Stimulated activated effector memory CD8-positive, alpha-beta T cell treated with anti-CD3 and anti-CD28 coated beads, Interleukin-12 subunit alpha, Interleukin-12 subunit beta, amount 100 ng/mL, for 72 hours (primary cell): ENCODE measurements around the gene COLGALT1.
"Not testable (repeated sequence)": the region's sequence is repeated elsewhere in the genome, so short reads cannot be mapped to it uniquely, and the experiment has no call there.

ENCODE experiments used
- ATAC-seq: fragments of 150-1000 bp; cut with Tn5 transposase; 2 replicates; pipeline ENCODE4 v1.10.0; 2021
- DNase-seq, 2 donors: peaks; one replicate each; pipeline ENCODE4 v3.0.0; 2021 to 2022; ENCODE audit warnings: low spot score in 2 of 2
- H3K27ac Mint-ChIP-seq: one replicate; pipeline ENCODE4 v1.8.0; 2022; ENCODE audit warnings: mild to moderate bottlenecking, mixed read lengths
- H3K36me3 Mint-ChIP-seq: one replicate; pipeline ENCODE4 v1.8.0; 2022; ENCODE audit warnings: mild to moderate bottlenecking, mixed read lengths
- H3K4me1 Mint-ChIP-seq: one replicate; pipeline ENCODE4 v1.8.0; 2022; ENCODE audit warnings: mixed read lengths
- H3K4me3 Mint-ChIP-seq: one replicate; pipeline ENCODE4 v1.8.0; 2022; ENCODE audit warnings: mild to moderate bottlenecking, mixed read lengths
- H3K9me3 Mint-ChIP-seq: one replicate; pipeline ENCODE4 v1.8.0; 2022; ENCODE audit warnings: mixed read lengths

COLGALT1 gene

DNA sequence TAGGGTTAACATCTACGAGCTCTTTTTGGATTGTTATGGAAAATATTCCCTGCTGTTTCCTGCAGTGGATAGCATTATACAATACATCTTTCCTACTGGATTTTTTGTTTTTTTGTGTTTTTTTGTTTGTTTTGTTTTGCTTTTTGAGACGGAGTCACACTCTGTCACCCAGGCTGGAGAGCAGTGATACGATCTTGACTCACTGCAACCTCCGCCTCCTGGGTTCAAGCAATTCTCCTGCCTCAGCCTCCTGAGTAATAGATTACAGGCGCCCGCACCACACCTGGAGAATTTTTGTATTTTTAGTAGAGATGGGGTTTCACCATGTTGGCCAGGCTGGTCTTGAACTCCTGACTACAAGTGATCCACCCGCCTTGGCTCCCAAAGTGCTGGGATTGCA, 29.9 kb downstream of the COLGALT1 start:
- H3K4me3 Mint-ChIP-seq, H3K27ac Mint-ChIP-seq, DNase-seq, ATAC-seq, H3K4me1 Mint-ChIP-seq, H3K9me3 Mint-ChIP-seq: not testable (repeated sequence)
- peaks cover 29% of the 10 kb centered on the region for H3K36me3 Mint-ChIP-seq

DNA sequence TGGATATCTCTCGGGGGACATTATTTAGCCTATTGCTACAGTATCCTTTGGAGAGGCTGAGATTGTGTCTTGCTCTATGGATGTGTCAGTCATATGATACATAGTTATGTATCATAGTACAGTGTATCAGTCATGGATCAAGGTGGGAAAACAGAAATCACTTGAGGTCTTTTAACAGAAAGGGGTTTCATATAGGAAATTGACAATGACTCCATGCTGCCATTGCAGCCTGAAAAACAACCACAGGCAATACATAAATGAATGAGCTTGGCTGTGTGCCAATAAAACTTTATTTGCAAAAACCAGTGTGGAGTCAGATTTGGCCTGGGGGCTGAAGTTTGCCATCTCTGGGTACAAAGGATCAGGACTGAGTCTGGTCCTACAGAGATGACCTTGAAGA, 35.4 kb downstream of the COLGALT1 start:
- DNase-seq (no peak), ATAC-seq (peak; percentile 89)
- Mint-ChIP-seq H3K27ac (no peak overlapping the region), H3K36me3 (no peaks in the 10 kb centered on the region), H3K4me1 (peaks cover 6% of the 10 kb centered on the region), H3K9me3 (no peaks in the 10 kb centered on the region), H3K4me3 (no peak overlapping the region)

DNA sequence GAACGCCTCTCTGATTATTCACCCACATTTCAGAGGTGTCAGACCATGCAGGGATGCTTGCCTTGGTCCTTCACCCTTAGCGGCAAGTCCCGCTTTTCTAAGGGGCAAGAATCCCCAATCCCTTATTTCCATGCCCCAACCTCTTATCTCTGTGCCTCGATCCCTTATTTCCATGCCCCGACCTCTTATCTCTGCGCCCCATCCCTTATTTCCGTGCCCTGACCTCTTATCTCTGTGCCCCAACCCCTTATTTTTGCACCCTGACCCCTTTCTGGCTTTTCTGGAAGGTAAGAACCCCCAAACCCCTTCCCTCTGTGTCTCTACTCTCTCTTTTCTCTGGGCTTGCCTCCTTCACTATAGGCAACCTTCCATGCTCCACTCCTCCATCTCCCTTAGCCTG, 38.8 kb downstream of the COLGALT1 start:
- not testable (repeated sequence) for DNase-seq, H3K4me3 Mint-ChIP-seq, ATAC-seq, H3K9me3 Mint-ChIP-seq, H3K4me1 Mint-ChIP-seq, H3K27ac Mint-ChIP-seq, H3K36me3 Mint-ChIP-seq

DNA sequence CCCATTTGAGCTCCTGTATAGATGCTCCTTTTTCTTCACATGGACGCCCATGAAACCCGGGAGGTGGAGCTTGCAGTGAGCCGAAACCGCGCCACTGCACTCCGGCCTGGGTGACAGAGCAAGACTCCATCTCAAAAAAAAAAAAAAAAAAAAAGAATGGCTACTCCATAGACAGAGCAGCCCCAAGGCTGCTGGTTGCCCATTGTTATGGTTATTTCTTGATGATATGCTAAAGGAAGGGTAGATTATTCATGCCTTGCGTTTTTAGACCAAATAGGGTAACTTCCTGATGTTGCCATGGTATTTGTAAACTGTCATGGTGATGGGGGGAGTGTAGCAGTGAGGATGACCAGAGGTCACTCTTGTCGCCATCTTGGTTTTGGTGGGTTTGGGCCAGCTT, 42.6 kb downstream of the COLGALT1 start:
- not testable (repeated sequence) for H3K4me1 Mint-ChIP-seq, H3K36me3 Mint-ChIP-seq, ATAC-seq, H3K9me3 Mint-ChIP-seq, H3K27ac Mint-ChIP-seq, DNase-seq, H3K4me3 Mint-ChIP-seq

DNA sequence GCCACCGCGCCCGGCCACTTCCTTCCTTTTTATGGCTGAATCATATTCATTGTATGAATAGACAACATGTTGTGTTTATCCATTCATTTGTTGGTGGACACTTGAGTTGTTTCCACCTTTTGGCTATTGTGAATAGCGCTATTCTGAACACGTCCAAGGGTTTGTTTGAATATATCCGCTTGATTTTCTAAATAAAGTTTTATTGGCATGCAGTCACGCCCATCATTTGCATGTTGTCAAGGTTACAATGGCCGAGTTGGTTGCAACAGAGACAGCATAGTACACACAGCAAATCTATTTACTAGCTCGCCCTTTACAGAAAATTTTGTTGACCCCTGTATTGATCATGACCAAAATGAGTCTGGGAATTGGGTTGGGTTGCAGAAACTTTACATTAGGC, 43.5 kb downstream of the COLGALT1 start:
- Mint-ChIP-seq H3K36me3 (no peaks in the 10 kb centered on the region), H3K9me3 (no peaks in the 10 kb centered on the region), H3K27ac (no peak overlapping the region), H3K4me3 (no peak overlapping the region), H3K4me1 (no peaks in the 10 kb centered on the region)
- DNase-seq (no peak), ATAC-seq (no peak)

DNA sequence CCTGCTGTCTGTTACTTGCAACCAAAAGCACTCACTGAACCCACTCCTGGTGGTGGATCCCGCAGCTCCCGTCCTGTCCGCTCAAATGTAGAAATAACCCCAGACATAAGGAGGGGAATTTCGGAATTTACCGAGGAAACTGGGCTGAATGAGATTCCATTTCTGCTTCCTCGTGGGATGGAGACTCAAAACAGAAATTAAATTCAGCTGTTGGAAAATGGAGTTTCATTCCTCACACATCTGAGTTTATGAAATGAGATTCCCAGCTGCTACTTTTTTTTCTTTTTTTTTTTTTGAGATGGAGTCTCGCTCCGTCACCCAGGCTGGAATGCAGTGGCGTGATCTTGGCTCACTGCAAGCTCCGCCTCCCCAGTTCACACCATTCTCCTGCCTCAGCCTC, 44.3 kb downstream of the COLGALT1 start:
- Mint-ChIP-seq H3K9me3 (no peaks in the 10 kb centered on the region), H3K27ac (no peak overlapping the region), H3K4me3 (no peak overlapping the region), H3K36me3 (no peaks in the 10 kb centered on the region), H3K4me1 (no peaks in the 10 kb centered on the region)
- DNase-seq (no peak), ATAC-seq (no peak)

DNA sequence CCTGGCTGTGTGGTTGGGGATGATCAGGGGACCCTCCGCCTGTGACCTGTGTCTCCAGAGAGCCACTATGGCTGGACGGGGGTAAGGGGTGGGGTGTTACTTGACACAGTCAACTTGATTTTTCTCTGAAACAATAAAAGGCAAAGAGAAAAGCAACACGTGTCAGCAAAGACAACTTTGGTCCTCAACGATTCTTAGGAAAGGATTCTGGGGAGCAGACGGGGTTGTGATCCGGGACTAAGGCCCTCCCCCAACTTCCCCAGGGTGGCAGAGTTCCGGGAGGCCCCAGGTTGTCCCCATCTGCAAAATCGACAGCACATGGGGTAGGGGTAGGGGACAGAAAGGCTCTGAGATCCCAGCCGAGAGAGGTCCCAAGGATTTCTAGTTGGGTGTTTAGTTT, 46.2 kb downstream of the COLGALT1 start:
- peaks cover 6% of the 10 kb centered on the region for H3K4me1 Mint-ChIP-seq
- no peak for DNase-seq
- ATAC-seq, result no peak
- no peaks in the 10 kb centered on the region for H3K9me3 Mint-ChIP-seq
- H3K4me3 Mint-ChIP-seq, result no peak overlapping the region
- H3K27ac Mint-ChIP-seq, result no peak overlapping the region
- peaks cover 2% of the 10 kb centered on the region for H3K36me3 Mint-ChIP-seq

DNA sequence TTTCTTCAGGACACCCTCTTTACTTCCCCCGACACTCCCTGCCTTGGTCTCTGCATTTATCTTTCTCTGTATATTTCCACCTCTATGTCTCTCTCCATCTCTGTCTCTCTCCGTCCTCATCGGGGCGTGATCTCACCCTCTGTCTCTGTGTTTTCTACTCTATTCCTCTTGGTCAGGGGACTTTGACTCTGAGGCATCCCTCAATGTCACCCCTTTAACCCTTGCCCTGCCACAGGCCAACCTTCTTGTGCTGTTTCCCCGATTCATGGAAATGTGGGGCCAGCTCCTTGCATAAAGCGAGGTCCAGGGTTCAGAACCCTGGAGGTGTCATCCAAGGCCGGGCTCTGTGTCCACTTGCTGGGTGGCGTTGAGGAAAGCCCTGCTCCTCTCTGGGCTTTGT, 46.8 kb downstream of the COLGALT1 start:
- ATAC-seq (no peak), DNase-seq (no peak)
- Mint-ChIP-seq H3K27ac (no peak overlapping the region), H3K9me3 (no peaks in the 10 kb centered on the region), H3K4me3 (no peak overlapping the region), H3K4me1 (peaks cover 11% of the 10 kb centered on the region), H3K36me3 (peaks cover 7% of the 10 kb centered on the region)

DNA sequence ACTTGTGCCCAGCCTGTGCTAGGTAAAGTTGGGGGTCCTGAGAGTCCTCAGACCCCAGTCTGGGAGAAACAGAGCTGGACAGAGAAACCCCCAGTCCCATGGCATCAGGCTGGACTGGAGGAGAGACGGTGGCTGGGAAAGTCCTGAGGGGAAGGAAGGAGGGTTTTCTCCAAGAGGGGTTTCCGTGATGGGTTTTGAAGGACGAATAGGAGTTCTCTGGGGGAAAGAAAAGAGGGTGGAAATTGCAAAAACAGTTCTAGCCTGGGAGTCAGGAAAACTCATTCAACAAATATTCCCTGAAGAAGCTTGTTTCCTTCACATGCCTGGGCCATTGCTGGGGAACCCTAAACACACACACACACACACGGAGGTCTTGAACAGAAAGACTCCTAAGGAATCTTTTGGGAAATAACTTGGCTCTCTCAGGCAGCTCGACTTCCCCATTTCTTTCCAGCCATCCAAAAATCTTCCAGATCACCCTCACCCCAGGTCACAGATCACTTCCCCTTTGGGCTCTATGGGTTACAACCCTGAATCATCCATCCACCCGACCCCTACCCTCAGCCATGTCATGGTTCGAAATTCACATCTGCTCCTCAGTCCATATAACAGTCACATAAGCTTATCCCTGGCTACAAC, 47.5 kb downstream of the COLGALT1 start:
- H3K36me3 Mint-ChIP-seq, result peaks cover 7% of the 10 kb centered on the region
- H3K9me3 Mint-ChIP-seq, result no peaks in the 10 kb centered on the region
- H3K4me1 Mint-ChIP-seq, result peaks cover 11% of the 10 kb centered on the region
- DNase-seq, result no peak
- no peak for ATAC-seq
- no peak overlapping the region for H3K4me3 Mint-ChIP-seq
- no peak overlapping the region for H3K27ac Mint-ChIP-seq

DNA sequence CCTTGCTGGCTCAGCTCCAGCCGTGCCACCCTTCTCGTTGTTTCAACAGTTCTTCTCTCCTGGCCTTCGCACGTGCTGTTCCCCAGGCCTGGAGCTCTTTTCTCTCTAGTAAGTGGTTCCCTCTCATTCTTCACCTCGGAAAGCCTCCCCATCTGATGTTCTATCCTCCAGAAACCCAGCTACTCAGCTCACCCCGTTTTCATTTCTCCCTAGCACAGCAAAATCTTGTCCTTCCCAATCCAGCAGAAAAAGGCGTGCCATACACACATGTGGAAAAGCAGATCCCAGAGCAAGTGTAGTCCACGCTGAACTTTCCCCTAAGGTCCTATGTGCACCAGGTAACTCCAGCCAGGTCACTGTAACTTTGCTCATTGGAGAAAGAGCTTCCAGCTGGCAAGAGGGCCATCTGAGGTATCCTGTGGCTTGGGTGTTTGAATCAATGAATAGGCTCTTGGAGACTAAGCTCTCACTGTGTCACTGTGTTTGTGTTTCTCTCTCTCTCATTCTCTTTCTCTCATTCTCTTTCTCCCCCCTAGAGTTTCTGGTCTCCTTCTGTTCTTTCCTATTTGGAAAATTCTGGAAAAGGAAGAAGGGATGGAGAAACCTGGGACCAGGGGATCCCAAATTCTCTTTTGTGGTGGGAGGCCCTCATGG, 49.0 kb downstream of the COLGALT1 start:
- Mint-ChIP-seq H3K36me3 (peaks cover 7% of the 10 kb centered on the region), H3K4me1 (peaks cover 11% of the 10 kb centered on the region), H3K4me3 (peak overlapping the region; percentile 77), H3K27ac (no peak overlapping the region), H3K9me3 (no peaks in the 10 kb centered on the region)
- ATAC-seq, result no peak
- DNase-seq, result no peak

DNA sequence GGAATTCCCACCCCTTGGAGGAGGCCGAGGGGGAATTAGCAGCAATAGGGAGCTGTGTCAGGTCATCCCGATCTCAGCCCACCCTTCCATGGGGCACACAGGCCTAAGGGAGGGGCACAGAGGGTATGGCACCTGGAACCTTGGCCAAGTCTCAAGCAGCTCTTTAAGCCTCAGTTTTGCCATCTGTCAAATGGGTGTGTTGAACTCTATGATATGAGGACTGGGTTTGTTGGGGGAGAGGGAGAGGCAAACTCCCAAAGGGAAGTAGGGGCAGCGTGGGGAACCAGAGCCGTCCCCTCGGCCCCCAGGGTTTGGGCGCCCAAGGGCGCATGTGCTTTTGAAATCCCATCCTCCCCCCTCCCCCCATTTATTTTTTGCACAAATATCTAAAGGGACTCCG, 49.7 kb downstream of the COLGALT1 start:
- no peak for ATAC-seq
- H3K9me3 Mint-ChIP-seq, result no peaks in the 10 kb centered on the region
- no peak overlapping the region for H3K27ac Mint-ChIP-seq
- peak overlapping the region; percentile 77 for H3K4me3 Mint-ChIP-seq
- H3K36me3 Mint-ChIP-seq, result peaks cover 7% of the 10 kb centered on the region
- peaks cover 11% of the 10 kb centered on the region for H3K4me1 Mint-ChIP-seq
- no peak for DNase-seq

DNA sequence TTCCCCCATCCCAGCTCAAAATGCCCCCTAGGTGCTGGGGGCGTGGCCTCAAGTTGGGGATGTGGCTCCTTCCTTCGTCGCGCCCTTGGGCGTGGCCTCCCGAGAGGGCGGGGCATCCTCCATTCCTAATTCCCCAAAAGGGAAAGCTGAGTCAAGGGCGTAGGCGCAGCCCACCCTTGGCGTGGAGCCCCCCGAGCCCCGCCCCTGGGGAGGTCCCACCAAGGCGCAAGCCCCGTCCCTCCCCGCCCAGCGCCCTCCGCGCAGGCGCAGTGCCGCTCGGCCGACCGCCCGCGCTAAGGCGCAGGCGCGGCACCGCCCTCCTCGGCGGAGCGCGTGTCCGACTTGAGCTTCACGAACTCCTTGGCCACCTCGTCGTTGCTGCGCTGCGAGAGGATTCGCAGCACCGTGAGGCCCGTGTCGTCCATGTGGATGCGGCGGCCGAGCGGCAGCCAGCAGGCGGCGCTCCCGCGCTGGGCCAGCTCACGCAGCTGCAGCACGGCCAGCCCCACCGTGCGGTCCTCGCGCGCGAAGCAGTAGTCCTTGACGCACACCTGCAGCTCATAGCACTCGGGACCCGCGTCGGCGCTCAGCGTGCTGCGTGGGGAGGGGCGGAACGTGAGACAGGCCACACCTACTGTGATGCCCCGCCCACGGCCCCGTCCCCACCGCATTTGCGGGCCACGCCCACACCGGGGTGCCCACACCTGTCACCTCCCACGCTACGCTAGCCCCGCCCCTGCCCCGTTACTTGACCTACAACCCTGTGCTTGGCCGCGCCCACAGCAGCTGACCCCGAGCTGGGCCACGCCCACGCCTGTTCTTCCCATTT, 50.5 kb downstream of the COLGALT1 start:
- H3K4me3 Mint-ChIP-seq, result peak overlapping the region; percentile 77
- DNase-seq (peak; percentile 74 to 87), ATAC-seq (peak; percentile 88)
- H3K4me1 Mint-ChIP-seq, result peaks cover 11% of the 10 kb centered on the region
- peak overlapping the region; percentile 86 for H3K27ac Mint-ChIP-seq
- no peaks in the 10 kb centered on the region for H3K9me3 Mint-ChIP-seq
- peaks cover 7% of the 10 kb centered on the region for H3K36me3 Mint-ChIP-seq

DNA sequence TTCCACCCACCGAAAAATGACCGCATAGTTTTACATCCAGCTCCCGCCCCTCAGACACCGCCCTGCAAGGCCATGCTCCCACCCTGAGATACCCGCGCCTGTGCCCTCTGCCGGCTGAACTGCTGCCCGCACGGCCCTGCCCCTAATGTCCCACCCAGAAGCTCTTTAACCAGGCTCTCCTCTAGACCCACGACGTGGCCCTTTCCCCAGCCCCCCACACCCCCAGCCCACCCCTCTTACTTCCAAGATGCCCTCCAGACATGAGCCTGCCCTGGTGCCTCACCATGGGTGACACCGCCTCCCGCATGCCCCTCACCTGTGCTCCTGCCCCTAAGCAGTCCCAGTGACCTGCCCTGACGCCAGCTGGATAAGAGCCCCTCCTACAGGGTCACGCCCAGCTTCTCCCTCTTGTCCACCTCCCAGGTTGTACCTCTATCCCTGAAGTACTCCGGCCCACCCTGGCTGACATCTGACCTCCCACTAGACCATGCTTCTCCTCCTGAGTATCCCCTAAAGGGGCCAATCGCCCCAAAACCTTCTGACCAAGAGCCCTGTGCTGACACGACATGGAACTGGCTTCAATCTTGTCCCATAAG, 51.2 kb downstream of the COLGALT1 start:
- Mint-ChIP-seq H3K4me1 (peaks cover 11% of the 10 kb centered on the region), H3K27ac (peak overlapping the region; percentile 86), H3K9me3 (no peaks in the 10 kb centered on the region), H3K36me3 (peaks cover 7% of the 10 kb centered on the region), H3K4me3 (peak overlapping the region; percentile 77)
- no peak for DNase-seq
- ATAC-seq, result peak; percentile 48

DNA sequence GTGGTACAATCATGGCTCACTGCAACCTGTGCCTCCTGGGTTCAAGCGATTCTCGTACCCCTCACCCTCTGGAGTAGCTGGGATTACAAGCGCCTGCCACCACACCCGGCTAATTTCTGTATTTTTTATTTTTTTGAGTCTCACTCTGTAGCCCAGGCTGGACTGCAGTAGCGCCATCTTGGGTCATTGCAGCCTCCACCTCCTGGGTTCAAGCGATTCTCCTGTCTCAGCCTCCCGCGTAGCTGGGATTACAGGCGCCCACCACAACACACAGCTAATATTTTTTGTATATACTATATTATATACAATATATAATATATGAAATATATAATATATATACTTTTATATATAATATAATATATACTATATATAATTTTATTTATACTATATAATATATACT, 52.5 kb downstream of the COLGALT1 start:
- Mint-ChIP-seq H3K36me3 (peaks cover 7% of the 10 kb centered on the region), H3K4me3 (no peak overlapping the region), H3K9me3 (no peaks in the 10 kb centered on the region), H3K27ac (no peak overlapping the region), H3K4me1 (peaks cover 11% of the 10 kb centered on the region)
- no peak for DNase-seq
- no peak for ATAC-seq

DNA sequence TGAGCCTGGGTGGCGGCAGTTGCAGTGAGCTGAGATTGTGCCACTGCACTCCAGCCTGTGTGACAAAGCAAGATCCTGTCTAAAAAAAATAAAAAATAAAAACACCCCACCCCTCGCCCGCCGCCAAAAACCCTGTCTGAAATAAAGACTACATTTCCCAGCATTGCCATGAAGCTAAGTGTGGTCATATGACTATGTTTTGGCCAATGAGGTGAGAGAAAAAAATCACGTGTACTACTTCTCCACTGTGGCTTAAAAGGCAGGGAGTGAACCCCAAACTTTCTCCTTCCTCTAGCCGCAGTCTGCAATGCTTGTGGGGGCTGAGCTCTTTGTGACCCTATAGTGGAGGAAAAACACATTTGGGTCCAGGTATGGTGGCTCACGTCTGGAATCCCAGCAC, 54.9 kb downstream of the COLGALT1 start:
- Mint-ChIP-seq H3K27ac (no peak overlapping the region), H3K9me3 (no peaks in the 10 kb centered on the region), H3K4me3 (no peak overlapping the region), H3K4me1 (peaks cover 11% of the 10 kb centered on the region), H3K36me3 (peaks cover 7% of the 10 kb centered on the region)
- DNase-seq, result no peak
- ATAC-seq, result no peak
